Hematopoietic multipotent progenitor cell treated with erythropoietin and hydrocortisone succinate and interleukin-3 and kit ligand, for 17 days (in vitro differentiated cells): Measurements from ENCODE around the gene RNGTT.

Experiments
- DNase-seq: peaks from one replicate; pipeline ENCODE4 v3.0.0-alpha.2; 2015; ENCODE audit warnings: low spot score

RNGTT gene

DNA sequence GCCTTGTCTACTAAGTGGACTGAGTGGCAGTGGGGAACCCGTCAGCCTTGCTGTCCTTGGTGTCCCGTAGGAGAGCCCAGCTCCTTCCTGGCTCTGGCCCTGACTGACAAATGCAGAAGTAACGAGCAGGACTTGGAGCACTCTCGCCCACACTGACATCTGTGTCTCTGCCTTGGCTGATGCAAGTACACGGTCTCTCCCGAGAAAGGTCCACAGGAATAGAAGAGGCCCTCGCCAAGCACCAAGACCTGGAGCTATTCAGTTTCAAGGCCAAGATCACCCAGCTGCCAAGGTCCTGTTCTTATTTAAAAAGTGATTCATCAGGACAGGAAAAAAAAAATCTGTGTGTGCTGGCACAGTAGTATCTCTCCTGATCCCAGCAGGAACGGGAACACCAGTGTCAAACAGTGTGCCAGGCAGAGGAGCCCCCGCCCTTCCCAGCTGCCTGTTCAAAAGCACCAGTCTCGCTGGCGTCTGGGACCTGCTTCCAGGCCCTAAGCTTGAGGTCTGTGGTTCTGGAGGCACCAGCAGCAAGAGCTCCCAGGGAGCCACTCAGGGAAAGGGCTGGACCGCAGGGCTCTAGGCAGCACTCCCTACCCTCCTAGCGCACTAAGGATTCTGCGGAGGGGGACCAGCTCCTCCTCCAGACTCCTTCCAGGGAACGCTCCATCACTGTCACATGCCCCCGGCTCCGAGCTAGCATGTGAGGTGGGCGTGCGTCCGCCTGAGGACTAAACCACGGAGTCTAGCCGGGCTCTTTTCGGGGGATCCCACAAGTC is 376.9 kb downstream of the RNGTT start:
- no peak for DNase-seq

GRCh38 chr6:88585276-88585692 is 378.1 kb downstream of the RNGTT start:
- no peak for DNase-seq

GRCh38 chr6:88584581-88585275 is 378.7 kb downstream of the RNGTT start:
- DNase-seq: no peak

GRCh38 chr6:88577461-88577860 is 386.0 kb downstream of the RNGTT start:
- DNase-seq: no peak

DNA sequence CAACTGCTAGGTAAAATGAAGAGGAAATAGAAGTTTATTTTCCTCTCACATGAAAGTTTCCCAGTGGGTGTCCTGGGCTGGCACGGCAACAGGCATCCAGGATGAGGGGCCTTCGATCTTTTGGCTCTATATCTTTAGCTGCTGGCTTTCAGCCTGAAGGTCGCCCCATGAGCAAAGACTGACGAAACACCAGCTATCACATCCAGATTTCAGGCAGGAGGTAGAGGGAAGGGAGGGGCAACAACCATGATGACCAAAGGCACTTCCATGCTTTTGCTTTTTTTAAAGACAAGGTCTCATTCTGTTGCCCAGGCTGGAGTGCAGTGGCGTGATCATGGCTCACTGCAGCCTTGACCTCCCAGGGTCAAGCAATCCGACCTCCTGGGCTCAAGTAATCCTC is 387.9 kb downstream of the RNGTT start:
- DNase-seq: no peak

- no peak for DNase-seq
These were observed 388.8 kb downstream of the RNGTT start for GRCh38 chr6:88574651-88575050.

GRCh38 chr6:88574031-88574430 is 389.4 kb downstream of the RNGTT start:
- DNase-seq: no peak

DNA sequence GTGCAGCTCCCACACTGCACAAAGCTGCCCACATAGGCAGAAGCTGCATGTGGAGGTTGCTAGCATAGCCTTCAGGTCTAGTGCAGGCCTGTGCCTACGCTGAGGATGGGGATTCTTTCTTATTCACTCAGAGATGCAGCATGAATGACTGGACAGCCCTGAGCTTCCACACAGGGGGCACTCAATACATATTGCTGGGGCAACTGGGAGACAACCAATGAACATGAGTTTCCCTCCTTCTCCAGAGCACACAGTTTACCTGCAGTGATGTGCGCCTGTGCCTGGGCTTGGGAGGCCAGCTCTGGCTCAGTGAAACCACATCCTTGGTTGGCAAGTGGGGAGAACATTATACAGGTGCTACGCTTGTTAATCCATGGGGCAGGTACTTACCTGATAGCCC is 389.9 kb downstream of the RNGTT start:
- no peak for DNase-seq

GRCh38 chr6:88572449-88573139 is 390.8 kb downstream of the RNGTT start:
- no peak for DNase-seq

GRCh38 chr6:88569959-88570358 is 393.5 kb downstream of the RNGTT start:
- no peak for DNase-seq

- DNase-seq: no peak
These were observed 395.7 kb downstream of the RNGTT start for GRCh38 chr6:88567696-88568095.

DNA sequence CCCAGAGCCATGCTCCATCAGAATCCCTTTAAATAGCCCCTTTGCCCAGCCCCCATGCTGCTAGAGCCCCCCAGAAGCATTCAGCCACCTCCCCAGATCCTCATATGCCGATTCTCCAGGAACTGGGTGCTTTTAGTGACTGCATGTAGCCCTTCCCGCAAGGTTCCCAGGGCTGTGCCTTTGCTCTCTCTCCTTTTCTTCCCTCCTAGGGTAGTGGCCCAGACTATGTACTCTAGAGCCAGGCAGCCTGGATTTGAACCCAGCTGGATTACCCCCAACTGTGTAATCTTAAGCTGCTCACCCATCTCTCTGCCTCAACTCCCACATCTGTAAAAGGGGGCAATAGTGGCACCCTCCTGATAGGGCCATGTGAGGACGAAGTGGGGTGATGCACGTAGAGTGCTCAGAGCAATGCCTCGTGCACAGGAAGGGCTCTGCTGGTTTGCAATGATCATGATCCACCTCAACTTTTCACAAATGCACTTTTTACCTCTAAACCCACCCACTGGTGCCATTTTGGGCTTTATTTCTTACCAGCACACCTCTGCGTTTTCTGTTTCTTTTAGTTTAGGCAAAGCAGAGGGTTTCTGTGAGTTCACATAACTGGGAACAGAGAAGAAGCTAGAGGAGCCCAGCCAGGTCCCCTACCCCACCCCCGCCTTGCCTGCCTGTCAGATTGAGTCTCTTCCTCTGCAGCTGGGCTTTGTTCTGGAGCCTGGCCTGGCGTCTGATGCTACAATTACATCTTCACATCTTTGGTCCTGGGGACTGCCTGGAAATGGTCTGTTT is 396.5 kb downstream of the RNGTT start:
- no peak for DNase-seq

- no peak for DNase-seq
These were observed 397.6 kb downstream of the RNGTT start for GRCh38 chr6:88565836-88566235.

GRCh38 chr6:88565409-88565811 is 398.0 kb downstream of the RNGTT start:
- no peak for DNase-seq

DNA sequence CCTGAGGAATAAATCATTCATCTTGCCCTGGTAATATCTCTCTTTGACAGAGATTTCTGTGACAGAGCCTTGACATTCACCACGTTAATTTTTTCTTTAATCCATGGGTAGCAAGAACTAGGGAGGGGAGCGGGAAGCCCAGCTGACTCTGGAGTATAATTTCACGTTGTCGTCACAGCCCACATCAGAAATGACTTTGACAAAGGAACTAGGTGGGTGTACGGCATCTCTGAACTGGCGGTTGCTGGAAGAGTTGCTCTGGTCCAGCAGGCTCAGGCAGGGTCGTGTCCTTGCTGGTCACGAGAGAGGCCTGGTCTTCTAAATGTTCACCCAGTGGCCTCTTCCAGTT is 400.2 kb downstream of the RNGTT start:
- no peak for DNase-seq

DNA sequence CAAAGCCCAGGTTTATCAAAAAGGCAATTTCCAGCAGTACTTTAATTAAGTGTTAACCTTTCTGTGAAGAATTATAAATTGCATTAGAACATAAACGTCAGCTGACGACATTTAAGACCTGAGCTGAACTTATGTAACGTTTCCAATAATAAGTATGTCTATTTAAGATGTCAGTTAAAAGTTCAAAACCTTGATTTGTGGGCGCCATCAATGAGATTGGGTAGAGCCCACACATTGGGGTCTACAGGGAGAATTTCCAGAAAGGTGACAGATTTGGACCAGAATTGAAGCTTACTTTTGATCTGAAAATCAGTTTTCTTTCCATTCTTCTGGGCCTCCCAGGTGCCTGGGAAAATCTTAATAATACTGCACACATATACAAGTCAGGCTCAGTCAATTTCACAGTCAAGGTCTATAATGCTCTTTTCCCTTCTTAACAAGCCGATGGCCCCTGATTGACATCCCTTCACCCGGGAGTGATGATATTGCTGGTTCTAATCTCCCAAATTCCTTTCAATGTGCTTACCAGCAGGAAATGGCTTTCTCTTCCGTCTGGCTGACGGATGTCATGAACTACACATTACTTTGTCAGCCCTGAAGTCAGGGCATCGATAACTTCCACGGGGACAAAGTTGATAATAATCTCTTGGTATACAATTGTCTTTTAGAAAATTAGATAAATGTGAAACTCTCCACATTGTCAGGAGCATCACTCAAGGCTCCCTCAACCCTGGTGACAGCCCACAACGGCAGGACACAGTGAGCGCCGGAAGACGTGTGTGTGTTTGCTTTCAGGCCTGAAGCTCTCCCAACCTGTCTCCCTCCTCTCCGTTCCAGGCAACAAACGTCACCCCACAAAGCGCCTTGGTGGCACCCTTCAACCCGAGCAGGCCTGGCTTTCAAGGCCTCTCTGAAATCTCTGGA is 400.8 kb downstream of the RNGTT start:
- no peak for DNase-seq

DNA sequence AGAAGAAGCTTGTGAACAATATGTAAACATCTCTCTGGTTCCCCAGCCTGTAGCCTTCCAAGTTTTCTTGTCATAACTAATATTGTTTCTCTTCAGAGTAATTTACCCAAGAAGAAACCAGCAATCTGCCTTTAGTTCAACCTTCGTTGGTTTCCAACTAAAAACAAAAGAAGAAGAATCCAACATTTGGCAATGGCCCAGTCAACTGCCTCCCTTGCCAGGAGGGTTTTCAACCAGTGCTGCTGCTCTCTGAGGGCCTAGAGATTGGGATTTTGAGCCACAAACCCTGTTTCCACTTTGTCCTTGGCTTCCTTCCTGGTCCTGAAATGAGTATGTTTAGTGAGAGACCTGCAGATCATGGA is 401.5 kb downstream of the RNGTT start:
- no peak for DNase-seq

DNA sequence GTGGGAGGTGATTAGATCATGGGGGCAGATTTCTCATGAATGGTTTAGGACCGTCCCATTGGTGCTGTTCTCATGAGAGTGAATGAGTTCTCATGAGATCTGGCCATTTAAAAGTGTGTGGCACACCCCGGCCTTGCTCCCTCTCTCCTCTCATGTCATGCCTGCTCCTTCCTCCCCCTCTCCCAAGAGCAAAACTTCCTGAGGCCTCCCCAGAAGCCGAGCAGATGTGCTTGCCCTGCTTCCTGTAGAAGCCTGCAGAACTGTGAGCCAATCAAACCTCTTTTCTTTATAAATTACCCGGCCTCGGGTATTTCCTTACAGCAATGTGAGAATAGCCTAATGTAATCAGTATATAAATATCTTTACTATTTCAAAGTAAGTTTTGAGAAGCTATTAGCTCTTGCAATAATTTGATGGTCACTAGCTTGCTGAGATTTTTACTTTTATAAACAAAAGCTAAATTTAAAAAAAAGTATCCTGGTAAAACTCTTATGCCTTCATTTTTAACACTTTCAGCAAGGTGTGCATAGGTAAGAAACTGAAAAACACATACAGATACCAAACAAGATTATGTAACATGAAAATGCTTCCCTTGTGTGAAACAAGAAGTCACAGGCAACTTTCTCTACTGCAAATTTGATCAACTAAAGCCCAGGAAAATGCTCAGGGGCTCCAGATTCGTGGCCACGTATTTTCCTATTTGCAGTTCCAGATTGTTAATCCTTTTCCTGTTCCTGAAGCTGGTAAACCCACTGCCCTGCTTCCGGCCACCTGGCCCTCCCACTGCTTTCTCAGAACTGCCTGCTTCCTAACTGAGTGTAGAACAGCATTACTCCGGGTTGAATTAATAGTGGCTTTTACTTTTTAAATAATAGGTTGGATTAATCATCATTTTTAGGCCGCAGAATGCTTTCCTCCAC is 402.1 kb downstream of the RNGTT start:
- no peak for DNase-seq
